Astrocyte (in vitro differentiated cells and primary cell): ENCODE results near the gene CAPNS1. TPM values are rescaled to one million over a fixed set of nuclear protein-coding genes. Genes with fewer than 3 reads are reported as not detected.

Experiments used
- DNase-seq: peaks from one replicate; pipeline ENCODE4 v3.0.0-alpha.2; 2010; ENCODE audit warnings: low read depth
- FAIRE-seq: peaks from 2 replicates; lab custom pipeline; 2011; peaks lifted over from hg19 to GRCh38; lab: Jason Lieb, UNC
- H2AFZ ChIP-seq: 2 replicates; pipeline ENCODE4 v1.6.0; 2012; ENCODE audit warnings: low read depth, low read length, inconsistent platforms
- H3K27ac ChIP-seq: 2 replicates; pipeline ENCODE4 v1.5.1; 2011; ENCODE audit warnings: low read depth, low read length, inconsistent platforms
- H3K27me3 ChIP-seq: 2 replicates; pipeline ENCODE4 v1.6.0; 2011; ENCODE audit warnings: low read length, inconsistent platforms; ENCODE audit not compliant: insufficient read depth
- H3K36me3 ChIP-seq: 2 replicates; pipeline ENCODE4 v1.5.1; 2011; ENCODE audit warnings: low read length, inconsistent platforms; ENCODE audit not compliant: insufficient read depth
- H3K4me1 ChIP-seq: 2 replicates; pipeline ENCODE4 v1.5.1; 2011; ENCODE audit warnings: low read length, inconsistent platforms; ENCODE audit not compliant: insufficient read depth
- H3K4me2 ChIP-seq: 2 replicates; pipeline ENCODE4 v1.6.0; 2012; ENCODE audit warnings: low read length, inconsistent platforms
- H3K4me3 ChIP-seq: 2 replicates; pipeline ENCODE4 v1.5.1; 2011; ENCODE audit warnings: low read depth, mild to moderate bottlenecking, low read length, inconsistent platforms; ENCODE audit not compliant: insufficient read depth
- H3K79me2 ChIP-seq: 2 replicates; pipeline ENCODE4 v1.6.0; 2012; ENCODE audit warnings: mild to moderate bottlenecking, low read length, inconsistent platforms; ENCODE audit not compliant: insufficient read depth
- H3K9ac ChIP-seq: 2 replicates; pipeline ENCODE4 v1.6.0; 2012; ENCODE audit warnings: mild to moderate bottlenecking, low read length, inconsistent platforms
- H3K9me3 ChIP-seq: 2 replicates; pipeline ENCODE4 v1.5.1; 2012; ENCODE audit warnings: low read depth, mild to moderate bottlenecking, low read length, inconsistent platforms; ENCODE audit not compliant: insufficient read depth
- H4K20me1 ChIP-seq: 2 replicates; pipeline ENCODE4 v1.6.0; 2012; ENCODE audit warnings: low read length, inconsistent platforms; ENCODE audit not compliant: insufficient read depth
- H3K27ac Mint-ChIP-seq: one replicate; pipeline ENCODE4 v1.8.0; 2021; ENCODE audit warnings: mild to moderate bottlenecking, mixed read lengths; ENCODE audit not compliant: unreplicated experiment
- H3K27me3 Mint-ChIP-seq: one replicate; pipeline ENCODE4 v1.8.0; 2021; ENCODE audit warnings: low read depth, mixed read lengths; ENCODE audit not compliant: unreplicated experiment
- H3K36me3 Mint-ChIP-seq: one replicate; pipeline ENCODE4 v1.8.0; 2021; ENCODE audit warnings: low read depth, mixed read lengths; ENCODE audit not compliant: unreplicated experiment
- H3K4me1 Mint-ChIP-seq: one replicate; pipeline ENCODE4 v1.8.0; 2021; ENCODE audit warnings: low read depth, mixed read lengths; ENCODE audit not compliant: unreplicated experiment
- H3K4me3 Mint-ChIP-seq: one replicate; pipeline ENCODE4 v1.8.0; 2021; ENCODE audit warnings: mild to moderate bottlenecking, moderate library complexity, mixed read lengths; ENCODE audit not compliant: unreplicated experiment
- H3K9me3 Mint-ChIP-seq: one replicate; pipeline ENCODE4 v1.8.0; 2021; ENCODE audit warnings: mild to moderate bottlenecking, mixed read lengths; ENCODE audit not compliant: unreplicated experiment
- EZH2 ChIP-seq: IDR thresholded peaks from 2 replicates; pipeline ENCODE4 v1.6.1; 2012; ENCODE audit warnings: mild to moderate bottlenecking, low read length, inconsistent platforms; ENCODE audit not compliant: insufficient read depth
- total RNA-seq: library from RNA; stranded (reverse); gene quantifications from 2 replicates; pipeline ENCODE4 v1.2.1, GENCODE V29; 2021
- TF ChIP-seq, protein P1 (sequence below): IDR thresholded peaks from 2 replicates; pipeline ENCODE4 v1.5.1; 2011; ENCODE audit warnings: low read depth, mild to moderate bottlenecking, inconsistent platforms, low read length, moderate library complexity; ENCODE audit not compliant: insufficient read depth

Gene CAPNS1
- total RNA-seq, 1 donor from 2014 or later, result 665 TPM

DNA sequence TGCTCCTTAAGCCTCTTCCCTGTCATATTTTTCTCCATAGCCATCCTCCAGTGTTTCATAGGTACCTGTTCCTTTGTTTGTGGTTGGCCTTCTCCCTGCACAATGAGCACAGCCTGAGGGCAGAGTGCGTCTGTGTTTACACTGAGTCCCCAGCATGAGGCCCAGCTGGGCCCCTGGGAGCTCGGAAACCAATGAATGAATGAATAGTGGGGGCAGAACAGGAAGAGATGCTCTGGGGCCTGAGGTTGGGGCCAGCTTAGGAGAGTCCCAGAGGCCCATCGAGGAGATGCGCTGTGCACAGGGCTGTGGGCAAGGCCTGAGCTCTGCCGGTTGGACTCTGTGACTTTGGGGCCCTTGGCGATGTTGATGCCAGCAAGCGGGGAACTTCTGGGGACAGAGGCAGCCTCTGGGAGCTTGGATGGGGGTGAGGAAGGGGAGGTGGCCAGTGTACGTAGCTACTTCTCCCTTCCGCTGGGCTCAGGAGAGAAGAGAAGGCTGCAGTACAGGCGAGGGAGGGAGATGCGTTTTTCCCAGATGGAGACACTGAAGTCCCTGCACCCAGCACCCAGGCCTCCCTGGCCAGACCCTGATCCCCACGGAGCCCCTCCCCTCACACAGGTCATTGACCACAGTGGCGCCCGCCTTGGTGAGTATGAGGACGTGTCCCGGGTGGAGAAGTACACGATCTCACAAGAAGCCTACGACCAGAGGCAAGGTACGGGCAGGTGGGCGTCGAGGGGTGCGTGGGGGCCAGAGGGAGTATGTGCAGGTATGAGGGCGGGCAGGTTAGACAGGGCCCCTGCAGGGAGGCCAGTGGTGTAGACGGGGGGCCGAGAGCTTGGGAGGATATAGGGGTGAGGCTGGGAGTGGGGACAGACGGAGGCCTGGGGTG, 19.5 kb upstream of the CAPNS1 start:
- H3K27me3 ChIP-seq, result no peaks in the 10 kb centered on the region
- DNase-seq (no peak), FAIRE-seq (no peak)
- peaks cover 20% of the 10 kb centered on the region for H3K36me3 Mint-ChIP-seq
- no peak overlapping the region for H2AFZ ChIP-seq
- no peaks in the 10 kb centered on the region for H3K27me3 Mint-ChIP-seq
- no peak for TF ChIP-seq EZH2
- TF ChIP-seq, protein P1, sequence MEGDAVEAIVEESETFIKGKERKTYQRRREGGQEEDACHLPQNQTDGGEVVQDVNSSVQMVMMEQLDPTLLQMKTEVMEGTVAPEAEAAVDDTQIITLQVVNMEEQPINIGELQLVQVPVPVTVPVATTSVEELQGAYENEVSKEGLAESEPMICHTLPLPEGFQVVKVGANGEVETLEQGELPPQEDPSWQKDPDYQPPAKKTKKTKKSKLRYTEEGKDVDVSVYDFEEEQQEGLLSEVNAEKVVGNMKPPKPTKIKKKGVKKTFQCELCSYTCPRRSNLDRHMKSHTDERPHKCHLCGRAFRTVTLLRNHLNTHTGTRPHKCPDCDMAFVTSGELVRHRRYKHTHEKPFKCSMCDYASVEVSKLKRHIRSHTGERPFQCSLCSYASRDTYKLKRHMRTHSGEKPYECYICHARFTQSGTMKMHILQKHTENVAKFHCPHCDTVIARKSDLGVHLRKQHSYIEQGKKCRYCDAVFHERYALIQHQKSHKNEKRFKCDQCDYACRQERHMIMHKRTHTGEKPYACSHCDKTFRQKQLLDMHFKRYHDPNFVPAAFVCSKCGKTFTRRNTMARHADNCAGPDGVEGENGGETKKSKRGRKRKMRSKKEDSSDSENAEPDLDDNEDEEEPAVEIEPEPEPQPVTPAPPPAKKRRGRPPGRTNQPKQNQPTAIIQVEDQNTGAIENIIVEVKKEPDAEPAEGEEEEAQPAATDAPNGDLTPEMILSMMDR, result no peak
- no peaks in the 10 kb centered on the region for H3K9me3 Mint-ChIP-seq
- H3K4me2 ChIP-seq, result no peak overlapping the region
- H4K20me1 ChIP-seq, result peaks cover 31% of the 10 kb centered on the region
- peaks cover 8% of the 10 kb centered on the region for H3K4me1 Mint-ChIP-seq
- no peaks in the 10 kb centered on the region for H3K9me3 ChIP-seq
- H3K4me3 Mint-ChIP-seq, result no peak overlapping the region
- no peak overlapping the region for H3K4me3 ChIP-seq
- H3K4me1 ChIP-seq, result peaks cover 7% of the 10 kb centered on the region
- H3K27ac ChIP-seq, result no peak overlapping the region
- H3K36me3 ChIP-seq, result peaks cover 19% of the 10 kb centered on the region
- H3K27ac Mint-ChIP-seq, result no peak overlapping the region
- no peak overlapping the region for H3K9ac ChIP-seq
- peaks cover 31% of the 10 kb centered on the region for H3K79me2 ChIP-seq

DNA sequence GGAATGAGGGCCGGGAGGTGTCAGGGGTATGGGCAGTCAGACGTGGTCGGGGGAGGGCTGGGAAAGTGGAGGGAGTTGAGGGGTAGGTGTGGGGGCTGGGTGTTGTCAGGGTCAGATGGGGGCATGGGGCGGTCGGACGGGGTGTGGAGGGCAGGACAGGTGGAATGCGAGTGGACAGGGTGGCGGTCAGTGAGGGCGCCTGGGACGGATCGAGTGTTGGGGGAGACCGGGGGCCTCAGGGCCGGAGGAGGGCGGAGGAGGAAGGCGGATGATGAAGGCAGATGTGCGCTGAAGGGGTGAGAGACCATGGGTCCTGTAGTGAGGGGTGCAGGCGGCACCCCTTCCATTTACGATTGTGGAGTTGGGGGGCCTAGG, 18.9 kb upstream of the CAPNS1 start:
- H3K9me3 ChIP-seq, result no peaks in the 10 kb centered on the region
- H3K36me3 ChIP-seq, result peaks cover 21% of the 10 kb centered on the region
- peaks cover 28% of the 10 kb centered on the region for H3K79me2 ChIP-seq
- H3K4me3 Mint-ChIP-seq, result no peak overlapping the region
- H3K4me3 ChIP-seq, result no peak overlapping the region
- peaks cover 5% of the 10 kb centered on the region for H3K4me1 ChIP-seq
- DNase-seq, result no peak
- no peak overlapping the region for H2AFZ ChIP-seq
- peaks cover 7% of the 10 kb centered on the region for H3K4me1 Mint-ChIP-seq
- no peak for FAIRE-seq
- no peak overlapping the region for H3K4me2 ChIP-seq
- H3K27ac ChIP-seq, result no peak overlapping the region
- peaks cover 24% of the 10 kb centered on the region for H3K36me3 Mint-ChIP-seq
- H3K9me3 Mint-ChIP-seq, result no peaks in the 10 kb centered on the region
- no peak overlapping the region for H3K27ac Mint-ChIP-seq
- TF ChIP-seq, protein P1, result no peak
- TF ChIP-seq EZH2, result no peak
- no peak overlapping the region for H3K9ac ChIP-seq
- no peaks in the 10 kb centered on the region for H3K27me3 ChIP-seq
- peaks cover 31% of the 10 kb centered on the region for H4K20me1 ChIP-seq
- H3K27me3 Mint-ChIP-seq, result no peaks in the 10 kb centered on the region
